Measurements from ENCODE around the gene LRP1B.

Gene LRP1B

DNA sequence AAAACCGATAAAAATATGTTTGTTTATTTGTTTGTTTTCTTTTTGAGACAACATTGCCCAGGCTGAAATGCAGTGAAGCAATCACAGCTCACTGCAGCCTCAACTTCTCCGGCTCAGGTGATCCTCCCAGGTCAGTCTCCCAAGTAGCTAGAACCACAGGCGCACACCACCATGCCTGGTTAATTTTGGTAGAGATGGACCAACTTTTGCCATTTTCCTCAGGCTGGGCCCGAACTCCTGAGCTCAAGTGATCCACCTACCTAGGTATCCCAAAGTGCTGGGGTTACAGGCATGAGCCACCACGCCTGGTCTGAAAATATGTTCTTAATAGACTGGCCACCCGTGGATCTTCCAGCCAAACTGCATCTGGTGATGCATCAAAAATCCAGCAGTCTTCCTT, 1867.9 kb downstream of the LRP1B start:
- DNase-seq: no peak

DNA sequence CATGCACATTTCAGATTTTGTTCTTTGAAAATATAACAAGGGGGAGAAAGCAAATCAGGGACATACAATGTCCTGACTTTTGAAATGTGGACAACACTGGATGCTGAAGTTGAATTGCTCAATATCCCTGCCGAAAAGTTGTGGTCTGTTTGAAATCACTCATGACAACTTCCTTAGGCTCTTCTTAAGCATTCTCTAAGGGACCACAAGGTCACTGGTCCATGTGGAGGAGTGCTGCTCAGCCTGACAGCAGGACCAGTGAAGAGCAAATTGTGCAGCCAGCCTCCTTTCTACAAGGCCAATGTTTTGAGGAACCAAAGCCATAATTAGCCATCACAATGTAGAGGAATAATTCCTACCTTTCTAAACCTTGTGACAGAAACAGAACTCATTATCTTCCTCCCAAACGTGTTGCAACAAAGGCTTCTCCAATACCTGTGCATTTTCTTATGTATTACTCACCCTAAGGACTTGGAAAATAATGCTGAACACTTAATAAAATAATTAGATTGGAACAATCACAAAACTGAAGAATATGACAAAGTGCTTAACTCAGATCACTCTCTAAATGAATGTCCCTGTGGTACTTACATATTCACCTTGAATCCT, 1873.0 kb downstream of the LRP1B start:
- DNase-seq: no peak

DNA sequence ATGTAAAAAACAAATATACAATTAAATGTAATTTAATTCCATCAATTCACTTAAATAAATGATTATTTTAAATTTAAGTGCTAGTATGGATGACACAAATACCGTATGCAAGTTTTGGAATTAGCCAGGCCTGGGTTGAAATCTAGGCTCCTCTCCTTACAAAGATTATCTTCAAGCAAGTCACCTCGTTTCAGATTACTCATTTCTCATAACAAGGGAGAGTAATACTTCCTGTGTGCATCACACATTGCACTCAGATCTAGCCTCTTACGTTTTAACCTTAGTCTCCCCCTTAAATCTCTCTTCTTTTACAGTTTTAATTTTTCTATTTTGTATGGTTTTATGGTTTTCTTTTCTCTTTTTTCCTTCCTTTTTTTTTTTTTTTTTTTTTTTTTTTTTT, 1874.7 kb downstream of the LRP1B start:
- no peak for DNase-seq

DNA sequence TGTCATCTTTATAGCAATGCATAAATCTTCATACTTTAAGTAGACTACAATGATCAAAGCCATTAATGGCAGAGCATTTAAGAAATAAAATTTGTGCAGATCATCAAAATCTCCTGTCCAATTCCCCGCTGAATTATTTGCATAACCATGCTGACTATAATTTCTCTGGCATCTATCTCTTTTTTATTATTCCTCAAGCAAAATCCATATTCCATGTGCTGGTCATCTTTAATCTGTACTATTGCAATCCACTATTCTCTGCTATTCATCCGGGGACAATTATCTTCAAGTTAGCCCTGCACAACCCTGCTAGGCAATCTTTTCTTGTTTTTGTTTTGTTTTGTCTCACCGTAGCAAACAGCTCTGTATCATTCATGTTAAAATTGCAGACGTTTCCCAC, 1881.0 kb downstream of the LRP1B start:
- DNase-seq: no peak

DNA sequence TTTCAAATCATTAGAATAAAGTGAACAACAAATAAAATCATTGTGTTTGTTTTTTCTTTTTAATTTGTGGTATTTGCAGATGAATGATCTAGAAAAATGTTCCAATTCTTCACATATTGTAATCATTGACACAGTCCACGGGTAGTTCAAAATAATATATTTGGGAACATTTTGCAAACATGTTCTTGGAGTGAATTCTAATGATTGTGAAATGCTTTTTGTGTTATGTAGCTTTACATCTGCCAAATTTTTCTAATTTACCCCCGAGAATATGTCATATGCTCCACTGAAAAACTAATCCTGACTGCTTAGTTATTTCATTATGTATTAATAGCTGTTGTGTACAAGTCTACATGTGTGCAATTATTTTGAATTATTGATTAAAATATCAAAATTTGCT, 1882.2 kb downstream of the LRP1B start:
- no peak for DNase-seq

DNA sequence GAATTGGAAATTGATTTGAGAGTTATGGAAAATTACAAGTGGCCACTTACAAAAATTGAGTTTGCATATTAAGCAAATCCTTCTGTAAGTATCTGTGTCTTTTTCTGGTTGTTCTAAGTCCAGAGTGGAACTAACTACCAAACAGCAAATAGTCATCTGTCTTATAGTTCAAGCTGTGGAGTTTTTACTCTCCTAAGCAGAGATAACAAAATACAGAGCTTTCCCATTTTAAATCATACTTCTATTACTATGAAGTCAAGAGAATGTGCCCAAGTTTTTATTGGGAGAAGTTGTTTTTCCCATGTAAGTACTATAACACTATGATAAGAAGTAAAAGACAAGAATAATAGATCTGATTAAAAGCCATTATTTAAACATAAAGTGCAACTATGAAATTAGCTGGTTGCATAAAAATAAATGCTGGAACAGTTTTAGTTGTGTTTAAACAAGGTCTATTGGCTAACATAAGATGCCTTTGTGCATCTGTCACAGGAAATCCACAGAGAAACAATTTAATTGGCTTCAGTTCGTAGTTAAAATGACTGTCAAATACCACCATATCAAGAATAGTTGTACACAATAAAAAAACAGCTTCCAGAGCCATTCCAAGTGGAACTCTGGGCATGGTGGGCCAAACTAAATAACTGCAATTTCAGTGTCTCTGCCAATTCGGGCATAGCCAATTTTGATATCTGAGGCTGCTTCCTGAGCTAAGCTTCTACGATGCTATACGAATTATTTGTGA, 1883.2 kb downstream of the LRP1B start:
- no peak for DNase-seq

DNA sequence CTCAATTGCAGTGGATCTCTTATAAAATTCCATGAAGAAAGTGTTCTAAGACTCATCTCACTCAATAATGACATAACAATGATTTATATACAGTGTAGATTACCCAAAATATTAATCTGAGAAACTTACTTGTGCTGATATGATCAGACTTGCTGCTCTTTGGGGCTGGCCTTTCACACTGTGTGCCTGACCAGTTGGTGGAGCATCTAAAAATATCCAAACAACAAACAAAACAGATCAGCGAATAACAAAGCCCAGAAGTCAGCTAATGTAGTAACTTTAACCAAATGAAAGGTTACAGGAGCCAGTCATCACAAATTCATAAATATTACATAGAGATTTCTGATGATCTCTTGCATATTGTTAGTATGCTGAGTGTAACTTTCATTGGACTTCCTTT, 1883.9 kb downstream of the LRP1B start:
- DNase-seq: no peak

DNA sequence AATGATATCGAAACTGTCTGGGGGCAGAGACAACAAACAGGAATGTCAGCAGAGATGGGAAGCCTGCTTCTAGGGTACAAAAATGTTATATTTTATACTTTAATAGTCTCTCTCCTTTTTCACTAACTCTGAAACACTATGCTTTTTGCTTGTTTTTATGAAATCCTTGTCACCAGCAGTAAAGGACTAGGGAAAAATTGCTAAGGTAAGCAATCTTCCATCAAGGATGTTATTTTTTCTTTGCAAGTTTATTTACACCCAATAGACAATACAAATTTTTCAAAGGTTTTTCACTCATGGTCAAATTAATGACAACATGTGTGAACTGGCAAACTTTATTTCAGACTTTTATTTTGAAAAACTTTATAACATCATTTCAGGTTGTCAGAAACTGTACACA, 1884.8 kb downstream of the LRP1B start:
- DNase-seq: no peak

DNA sequence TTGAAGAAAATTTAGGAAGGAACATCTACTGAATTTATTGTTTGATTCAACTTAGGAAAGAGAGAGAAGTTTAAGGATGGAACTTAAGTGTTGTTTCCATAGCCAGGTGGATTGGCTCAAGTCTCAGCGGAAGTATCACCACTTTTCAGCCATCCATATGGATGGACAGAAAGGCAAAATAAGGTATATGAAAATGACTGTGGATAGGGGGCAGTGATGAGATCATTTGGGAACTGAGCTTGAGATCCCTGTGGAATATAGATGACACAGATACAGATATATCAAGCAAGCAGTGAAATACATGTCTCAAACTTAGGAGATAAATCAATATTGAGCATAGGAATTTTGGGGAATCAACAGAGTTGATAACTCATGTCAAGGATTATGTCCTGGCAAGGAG, 1887.9 kb downstream of the LRP1B start:
- DNase-seq: no peak

DNA sequence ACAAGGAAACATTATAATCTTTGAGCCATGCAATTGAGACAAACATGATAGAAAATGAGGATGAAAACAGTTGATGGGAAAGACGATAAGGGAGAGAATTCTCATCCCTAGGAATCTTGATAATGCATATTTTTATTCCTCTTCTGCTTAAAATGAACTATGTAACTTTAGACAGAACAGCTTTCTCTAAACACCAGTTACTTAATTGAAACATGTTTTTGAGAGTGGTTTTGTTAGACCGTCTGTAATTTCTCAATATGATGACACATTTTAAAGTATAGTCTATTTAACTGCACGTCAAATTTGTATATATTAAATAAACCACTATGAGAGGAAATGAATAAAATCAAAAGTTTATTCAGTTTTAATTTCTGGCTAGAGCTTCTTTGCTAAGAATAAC, 1896.7 kb downstream of the LRP1B start:
- no peak for DNase-seq

DNA sequence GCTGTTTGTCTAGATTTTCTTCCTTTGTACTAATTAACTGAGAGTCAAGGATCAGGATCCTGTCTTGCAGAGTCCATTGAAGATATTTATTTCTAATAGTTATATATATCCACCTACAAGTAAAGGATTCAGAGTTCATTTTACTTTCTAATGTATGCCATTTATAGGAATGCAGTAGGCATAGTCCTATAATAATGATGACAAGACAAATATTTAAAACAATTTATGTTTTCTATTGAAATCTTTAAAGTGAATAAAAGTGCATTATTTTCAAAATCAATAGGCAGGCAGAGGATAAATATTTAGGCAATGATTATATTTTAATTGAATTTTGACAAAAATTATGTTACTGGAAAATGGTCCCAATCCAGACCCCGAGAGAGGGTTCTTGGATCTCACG, 1919.9 kb downstream of the LRP1B start:
- DNase-seq: no peak

DNA sequence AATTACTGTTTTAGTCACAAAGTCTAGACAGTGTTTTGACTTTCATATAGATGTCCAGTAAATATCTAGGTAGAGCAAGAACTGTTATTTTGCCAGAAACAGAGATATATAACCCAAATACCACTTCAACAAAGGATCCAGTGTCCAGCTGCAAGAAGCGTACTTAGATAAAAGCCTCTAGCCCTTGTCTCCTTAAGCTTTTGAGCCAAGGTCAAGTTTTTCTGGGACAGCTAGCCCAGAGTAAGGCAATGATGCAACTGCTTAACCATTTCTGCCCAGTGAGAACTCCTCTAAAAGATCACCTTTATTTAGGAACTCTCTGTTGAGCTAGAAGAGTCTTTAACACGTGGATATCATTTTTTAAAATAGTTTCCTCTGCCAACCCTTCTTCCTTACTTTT, 1925.7 kb downstream of the LRP1B start:
- DNase-seq: no peak

DNA sequence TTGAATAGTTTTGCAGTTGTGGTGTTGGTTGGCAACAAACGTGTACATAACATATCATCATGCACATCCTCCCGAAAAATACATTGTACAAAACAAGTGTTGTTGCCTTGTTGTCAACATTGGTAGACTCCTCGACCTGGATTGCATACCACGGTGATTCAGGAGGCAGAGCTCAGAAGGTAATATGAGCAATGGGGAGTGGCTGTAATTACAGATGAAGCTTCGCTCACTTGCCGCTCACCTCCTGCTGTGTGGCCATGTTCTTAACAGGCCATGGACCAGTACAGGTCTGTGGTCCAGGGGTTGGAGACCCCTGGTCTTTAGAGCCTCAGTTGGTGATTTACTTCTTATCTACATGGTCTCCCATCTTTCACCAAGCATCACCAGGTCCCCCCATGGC, 1927.5 kb downstream of the LRP1B start:
- DNase-seq: no peak

DNA sequence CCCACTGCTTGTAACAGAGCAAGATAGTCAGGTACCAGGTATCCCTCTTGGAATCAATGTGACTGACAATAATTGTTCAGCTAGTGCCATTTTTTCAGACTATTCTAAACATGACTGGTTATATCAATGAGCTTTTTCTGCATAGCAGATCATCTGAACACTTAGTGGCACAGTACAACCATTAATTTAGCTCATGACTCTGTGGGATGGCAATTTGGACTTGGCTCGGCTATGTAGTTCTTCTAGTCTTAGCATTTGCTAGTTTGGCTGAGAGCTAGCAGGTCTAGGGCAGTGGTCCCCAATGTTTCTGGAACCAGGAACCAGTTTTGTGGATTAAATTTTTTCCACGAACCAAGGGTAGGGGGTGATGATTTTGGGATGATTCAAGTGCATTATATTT, 1929.2 kb downstream of the LRP1B start:
- DNase-seq: no peak

DNA sequence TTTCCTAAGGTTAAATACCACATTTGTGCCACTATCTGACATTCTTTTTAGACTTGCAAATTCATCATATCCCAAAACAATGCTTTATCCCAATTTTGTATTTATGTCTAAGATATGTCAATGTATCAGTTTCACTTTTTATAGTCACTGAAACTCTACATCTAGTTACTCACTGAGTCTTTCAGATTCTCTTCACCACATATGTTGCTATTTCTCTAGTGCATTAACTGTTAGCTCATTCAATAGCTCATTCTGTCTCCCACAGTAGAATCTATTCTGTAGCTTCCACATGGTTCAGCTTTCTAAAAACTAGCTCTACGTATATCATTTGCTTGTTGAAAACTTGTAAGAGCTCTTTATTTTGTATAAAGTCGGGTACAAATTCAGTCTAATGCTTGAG, 1930.1 kb downstream of the LRP1B start:
- DNase-seq: no peak

DNA sequence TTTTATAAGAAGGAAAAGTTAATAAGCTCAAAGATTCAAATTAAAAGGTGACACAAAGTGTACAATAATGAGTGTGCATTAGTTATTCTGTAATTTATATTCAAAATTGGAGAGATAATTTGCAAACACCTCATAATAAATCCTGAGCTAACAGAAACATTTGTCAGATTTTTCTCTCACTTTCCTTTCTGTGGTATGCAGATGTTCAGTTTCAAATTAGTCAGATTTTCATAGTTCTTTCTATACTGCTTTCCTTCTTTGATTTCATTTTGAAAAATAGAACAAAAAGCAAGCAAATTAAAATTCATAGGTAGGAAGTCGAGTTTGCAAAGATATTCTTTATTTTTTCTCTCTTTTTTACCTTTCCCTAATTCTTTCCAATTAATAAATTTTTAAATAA, 1930.5 kb downstream of the LRP1B start:
- no peak for DNase-seq

DNA sequence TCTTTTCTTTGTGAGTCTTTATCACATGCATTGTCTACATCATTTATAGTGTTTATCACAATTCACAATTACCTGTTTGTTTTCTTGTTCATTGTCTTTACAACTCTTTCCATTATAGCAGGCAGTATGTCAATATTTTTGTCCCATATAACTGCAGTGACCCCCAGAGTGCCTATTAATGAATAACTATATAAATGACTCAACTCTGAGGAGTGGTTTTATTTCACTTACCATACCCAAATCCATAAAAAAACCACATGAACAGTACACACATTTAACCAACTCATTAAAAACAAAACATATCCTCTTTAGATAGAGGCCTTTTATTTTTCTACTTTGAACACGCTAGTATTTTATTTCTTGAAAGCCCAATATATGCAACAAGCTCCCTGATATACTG, 1931.5 kb downstream of the LRP1B start:
- DNase-seq: no peak

DNA sequence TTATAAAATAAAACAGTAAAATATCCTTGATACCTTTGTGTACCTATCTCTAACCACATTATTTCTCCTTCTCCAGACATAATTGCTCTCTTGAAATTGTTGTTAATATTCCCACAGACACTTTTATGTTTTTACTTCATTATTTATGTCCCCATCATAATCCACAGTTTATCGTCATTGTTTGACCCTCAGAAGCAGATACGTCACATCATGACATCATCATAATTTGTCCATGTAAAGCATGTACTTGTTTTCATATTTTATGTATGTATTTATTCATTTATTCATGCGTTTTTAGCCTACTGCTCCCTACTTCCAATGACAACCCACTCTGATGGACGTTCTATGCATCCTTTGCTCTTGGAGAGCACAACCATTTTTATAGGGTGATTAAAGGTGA, 1943.7 kb downstream of the LRP1B start:
- DNase-seq: no peak

DNA sequence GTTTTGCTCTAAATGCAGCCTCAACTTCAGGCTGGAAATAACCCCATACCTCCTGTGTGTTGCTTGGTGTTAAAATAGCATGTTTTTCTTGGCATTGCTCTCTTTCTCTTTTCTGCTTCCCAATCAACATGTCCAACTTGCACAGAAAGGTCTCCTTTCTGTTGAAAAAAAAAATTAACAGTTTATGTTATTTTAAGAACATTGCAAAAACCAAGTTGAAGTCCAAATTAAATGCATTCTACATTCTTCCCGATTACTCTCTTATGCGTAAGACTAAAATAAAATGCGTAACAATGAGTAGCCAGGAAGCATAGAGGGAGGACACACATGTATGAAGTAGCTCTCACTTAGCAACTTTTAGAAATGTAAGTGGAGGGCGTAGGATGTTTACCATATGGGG, 1944.5 kb downstream of the LRP1B start:
- DNase-seq: no peak

DNA sequence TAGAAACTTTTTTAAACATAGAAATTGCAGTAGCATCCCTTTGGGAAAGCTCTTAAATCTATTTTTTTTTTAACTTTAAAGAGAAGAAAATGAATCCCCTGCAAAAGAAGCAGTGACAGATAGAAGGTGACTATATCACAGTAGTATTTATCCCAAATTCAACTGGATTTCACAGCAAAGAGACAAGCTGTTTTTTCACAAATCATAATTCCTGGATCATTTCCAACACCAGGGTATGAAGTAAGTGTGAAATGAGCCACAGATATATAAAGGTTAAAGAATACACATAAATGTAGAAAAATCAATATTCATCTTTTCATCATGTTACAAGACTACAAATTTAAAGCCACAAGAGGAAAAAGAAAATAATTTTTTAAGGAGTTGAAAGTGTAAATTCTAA, 1945.7 kb downstream of the LRP1B start:
- no peak for DNase-seq

DNA sequence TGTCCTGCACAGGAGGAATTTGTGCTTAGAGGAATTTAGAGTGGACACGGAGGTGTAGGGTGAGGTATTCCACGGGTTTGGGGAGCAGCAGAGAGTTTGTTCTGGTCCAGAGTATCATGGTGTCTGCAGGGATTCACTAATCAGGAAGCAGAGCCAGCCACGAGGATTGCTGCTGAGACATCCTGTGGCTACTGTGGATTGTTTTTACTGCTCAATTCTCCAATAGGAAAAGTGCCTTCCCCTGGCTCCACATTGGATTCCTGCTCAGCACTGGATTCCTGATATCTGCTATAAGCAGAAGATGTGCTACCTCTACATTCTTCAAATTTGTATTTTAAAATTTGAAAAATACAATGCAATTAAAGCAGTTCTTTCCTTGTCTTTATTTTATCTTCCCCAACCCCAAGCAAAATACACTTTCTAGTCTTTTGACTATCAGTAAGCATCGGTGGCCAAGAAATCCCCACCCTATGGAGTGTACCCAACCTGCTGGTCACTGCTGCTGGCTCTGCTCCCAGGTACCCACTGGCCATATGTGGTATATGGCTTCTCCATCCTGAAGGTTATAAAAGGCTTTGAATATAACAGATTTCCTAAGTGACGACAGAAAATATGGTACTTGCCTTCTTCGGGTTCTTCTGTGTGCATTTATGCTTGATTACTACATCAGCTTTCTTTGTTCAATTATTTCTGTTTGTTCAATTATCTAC, 1947.6 kb downstream of the LRP1B start:
- no peak for DNase-seq
